GM10248 (cell line): Measurements from ENCODE around the gene CEBPG.

Experiments
- CTCF ChIA-PET: fragments of 300-600 bp; sonication (Branson Sonifier 250); formaldehyde crosslinking; extraction: SDS; loops from one replicate; lab custom pipeline; 2021; ENCODE audit warnings: antibody characterized with exemption; lab: Yijun Ruan, JAX
- POLR2A ChIA-PET: fragments of 350-650 bp; sonication (Branson Sonifier 250); formaldehyde crosslinking; extraction: SDS; loops from one replicate; lab custom pipeline; 2020; ENCODE audit warnings: antibody characterized with exemption; lab: Yijun Ruan, JAX
- DNase-seq: peaks from one replicate; pipeline ENCODE4 v3.0.0; 2012; ENCODE audit errors: extremely low spot score
- CTCF ChIP-seq: IDR thresholded peaks from 2 replicates; pipeline ENCODE4 v1.5.1; 2012; ENCODE audit warnings: mild to moderate bottlenecking, low read depth; ENCODE audit errors: extremely low read depth, missing control alignments, control extremely low read depth

Gene CEBPG

GRCh38 chr19:33333151-33333550 is 40.4 kb upstream of the CEBPG start:
- TF ChIP-seq CTCF: no peak
- POLR2A ChIA-PET: no interaction called here
- CTCF ChIA-PET: no interaction called here
- DNase-seq: no peak

GRCh38 chr19:33333642-33334041 is 39.9 kb upstream of the CEBPG start:
- TF ChIP-seq CTCF: no peak
- ChIA-PET POLR2A (no interaction called here), CTCF (no interaction called here)
- no peak for DNase-seq

GRCh38 chr19:33334271-33334670 is 39.2 kb upstream of the CEBPG start:
- CTCF ChIA-PET: no interaction called here
- POLR2A ChIA-PET: no interaction called here
- TF ChIP-seq CTCF: no peak
- no peak for DNase-seq

GRCh38 chr19:33335446-33335845 is 38.1 kb upstream of the CEBPG start:
- POLR2A ChIA-PET: no interaction called here
- CTCF ChIA-PET: no interaction called here
- TF ChIP-seq CTCF: no peak
- DNase-seq: no peak

- no peak for TF ChIP-seq CTCF
- DNase-seq: no peak
- CTCF ChIA-PET: no interaction called here
- POLR2A ChIA-PET: no interaction called here
Observed at GRCh38 chr19:33339016-33339984, 34.2 kb upstream of the CEBPG start.

- no peak for DNase-seq
- CTCF ChIA-PET: interaction anchor here (1.0 kb wide), 1 partner anchor 17 kb away, joined by 3 read pairs; no protein-coding TSS in a partner anchor
- no peak for TF ChIP-seq CTCF
- POLR2A ChIA-PET: no interaction called here
Observed at GRCh38 chr19:33340991-33341390, 32.5 kb upstream of the CEBPG start.
